ENCODE results near the gene ATPAF2.

The ATPAF2 gene

DNA sequence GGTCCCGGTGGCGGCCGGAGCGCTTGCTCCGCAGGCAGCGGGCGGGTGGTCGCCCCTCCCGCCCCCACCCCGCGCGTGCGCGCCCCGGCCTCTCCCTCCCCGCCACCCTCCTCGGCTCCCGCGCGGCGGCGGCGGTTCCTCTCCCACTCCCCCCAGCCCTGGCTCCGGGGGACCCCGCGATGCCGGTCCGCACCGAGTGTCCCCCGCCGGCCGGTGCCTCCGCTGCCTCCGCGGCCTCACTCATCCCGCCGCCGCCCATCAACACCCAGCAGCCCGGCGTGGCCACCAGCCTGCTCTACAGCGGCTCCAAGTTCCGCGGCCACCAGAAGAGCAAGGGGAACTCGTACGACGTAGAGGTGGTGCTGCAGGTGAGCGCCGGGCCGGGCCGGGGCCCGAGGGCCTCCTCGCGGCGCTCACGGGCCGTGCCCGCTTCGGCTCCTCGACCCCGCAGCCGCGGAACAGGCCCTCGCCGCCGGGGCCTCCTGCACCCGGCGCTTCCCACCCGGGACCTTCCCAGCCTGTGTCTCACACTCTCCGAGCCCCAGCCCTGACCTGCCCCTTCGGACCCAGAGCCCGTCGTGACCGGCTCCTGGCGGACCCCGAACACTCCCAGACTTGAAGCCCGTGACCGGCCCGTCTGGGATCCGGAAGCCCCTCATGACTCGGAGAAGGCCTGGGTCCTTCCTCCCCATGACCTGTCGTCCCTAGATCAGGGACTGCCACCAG, 730 bp upstream of the ATPAF2 start:
- DNase-seq (ENCODE audit: low read depth) = no peak

DNA sequence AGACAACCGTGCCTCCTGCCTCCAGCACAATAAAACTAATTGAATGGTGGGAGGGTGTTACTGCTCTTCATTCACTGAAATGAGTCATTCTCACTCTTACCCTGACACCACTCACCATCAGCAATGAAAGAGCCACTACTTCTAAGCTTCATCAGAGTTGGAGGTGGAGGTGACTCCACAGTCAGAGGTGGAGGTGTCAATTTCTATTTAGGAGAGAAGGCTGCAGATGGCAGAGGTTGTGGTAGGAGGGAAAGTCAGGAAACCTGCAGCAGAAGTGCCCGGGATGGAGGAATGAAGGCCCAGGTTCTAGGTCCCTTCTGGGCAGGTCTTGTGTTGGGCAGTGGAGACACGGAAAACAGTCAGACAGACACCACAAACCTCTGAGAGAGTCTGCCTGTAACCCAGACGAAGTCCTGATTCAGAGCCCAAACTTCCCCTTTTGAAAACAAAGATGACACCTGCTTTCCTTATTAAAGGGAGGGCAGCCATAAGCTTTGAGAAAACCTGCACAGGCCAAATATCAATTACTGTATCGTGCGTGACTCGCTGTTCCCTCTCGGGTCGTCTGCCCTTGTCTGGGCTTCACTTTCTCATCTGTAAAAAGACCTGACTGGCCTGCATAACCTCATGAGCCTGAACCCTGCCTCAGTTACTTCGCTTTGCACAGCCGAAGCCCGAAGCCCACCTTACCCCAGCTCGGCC, 668 bp downstream of the ATPAF2 start:
- no peak for DNase-seq (ENCODE audit: low read depth)

DNA sequence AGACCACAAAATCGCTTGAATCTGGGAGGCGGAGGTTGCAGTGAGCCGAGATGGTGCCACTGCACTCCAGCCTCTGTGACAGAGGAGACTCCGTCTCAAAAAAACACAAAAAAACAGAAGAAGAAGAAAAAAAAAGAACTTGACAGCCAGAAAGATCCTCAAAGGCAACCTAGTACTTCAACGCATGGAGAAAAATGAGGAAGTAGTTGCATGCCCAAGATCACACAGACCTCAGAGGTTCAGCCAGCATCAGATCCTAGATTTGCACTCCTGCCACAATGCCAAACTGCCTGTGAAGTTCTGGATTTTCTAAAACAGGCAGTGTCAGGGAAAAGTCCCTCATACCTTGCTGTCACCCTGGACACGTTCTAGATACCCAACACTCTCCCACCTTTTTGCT, 1.5 kb downstream of the ATPAF2 start:
- DNase-seq (ENCODE audit: low read depth) = no peak

DNA sequence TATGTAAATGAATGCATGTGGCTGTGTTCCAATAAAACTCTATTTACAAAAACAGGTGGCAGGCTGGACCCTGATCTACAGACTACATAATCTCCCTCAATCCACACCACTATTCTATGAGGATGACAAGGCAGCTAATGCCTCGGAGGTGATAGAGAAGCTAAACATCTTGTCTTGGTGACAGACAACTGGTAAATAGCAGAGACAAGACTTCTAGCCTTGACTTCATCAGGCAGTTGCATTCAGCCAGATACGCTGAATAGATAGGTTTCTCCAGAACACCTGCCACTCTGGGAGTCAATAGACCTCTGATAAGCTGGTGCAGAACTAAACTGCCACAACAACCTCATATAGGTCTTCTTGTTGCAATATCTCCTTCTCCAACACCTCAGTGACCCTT, 3.3 kb downstream of the ATPAF2 start:
- DNase-seq (ENCODE audit: low read depth) = no peak

GRCh38 chr17:18033442-18034099, 5.4 kb downstream of the ATPAF2 start:
- peak; percentile 69 for DNase-seq (ENCODE audit: low read depth)

GRCh38 chr17:18031955-18032354, 7.0 kb downstream of the ATPAF2 start:
- DNase-seq (ENCODE audit: low read depth) = no peak

DNA sequence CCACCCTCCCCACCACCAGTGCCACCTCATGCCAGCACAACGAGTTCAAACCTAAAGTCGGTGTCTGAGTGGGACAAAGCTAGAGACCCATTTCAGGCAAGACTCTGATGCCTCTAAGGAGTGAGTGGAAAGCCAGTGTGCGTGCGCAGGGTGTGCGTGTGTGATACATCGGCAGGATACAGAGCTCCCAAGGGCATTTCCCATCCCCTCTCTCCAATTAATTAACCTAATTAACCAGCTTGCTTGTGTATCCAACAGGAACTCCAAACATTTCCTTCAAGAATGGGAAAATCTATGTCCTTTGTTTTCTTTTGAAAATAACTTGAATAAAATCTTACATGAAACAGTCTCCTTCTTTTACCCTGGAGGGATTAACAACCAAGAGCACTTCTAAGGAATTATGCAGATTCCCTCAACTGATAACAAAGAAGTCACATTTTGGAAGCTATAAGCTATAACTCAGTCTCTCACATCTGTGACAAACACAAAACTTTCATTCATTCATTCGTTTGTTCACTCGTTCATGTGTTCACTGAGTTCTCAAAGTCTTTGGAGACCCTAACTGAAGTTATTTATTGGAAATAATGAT, 9.9 kb downstream of the ATPAF2 start:
- DNase-seq (ENCODE audit: low read depth) = no peak

DNA sequence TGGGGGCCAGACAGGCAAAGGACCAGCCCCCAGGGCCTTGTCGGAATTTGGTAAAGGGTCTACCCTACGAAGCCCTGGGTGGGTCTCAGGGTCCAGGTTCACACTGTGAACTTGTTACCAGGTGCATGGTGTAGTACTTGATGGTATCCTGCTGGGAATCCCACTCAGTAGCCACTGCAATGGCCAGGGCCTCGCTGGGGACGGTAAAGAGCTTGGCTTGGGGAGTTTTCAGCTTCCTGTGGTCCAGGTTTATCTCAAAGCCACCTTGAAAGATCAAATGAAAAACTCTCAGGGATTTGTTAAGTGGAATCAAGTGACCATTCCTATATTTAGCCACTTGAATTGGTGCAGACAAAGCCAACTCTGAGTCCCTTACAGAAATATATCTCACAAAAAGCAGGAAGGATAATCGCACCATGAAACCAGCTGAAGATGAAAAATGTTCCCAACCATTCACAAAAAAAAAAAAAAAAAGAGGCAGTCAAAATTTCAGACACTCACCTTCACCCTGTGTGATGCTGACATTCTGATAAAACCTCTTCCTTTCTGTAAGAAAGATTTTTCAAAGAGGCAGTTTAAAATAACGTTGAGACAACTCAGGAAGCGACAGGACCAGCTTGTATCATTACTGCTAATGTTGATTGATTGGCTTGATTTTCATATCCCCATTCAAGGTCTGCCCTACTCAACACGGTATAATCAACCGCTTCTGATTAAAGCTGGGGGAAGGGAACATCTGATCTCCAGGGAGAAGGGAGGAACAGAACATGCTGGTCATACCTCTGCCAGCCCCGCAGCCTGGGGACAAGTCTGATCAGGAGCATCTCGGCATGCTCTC, 10.6 kb downstream of the ATPAF2 start:
- DNase-seq (ENCODE audit: low read depth) = no peak

- DNase-seq (ENCODE audit: low read depth) = no peak
Observed at GRCh38 chr17:18027280-18027679, 11.7 kb downstream of the ATPAF2 start.

- no peak for DNase-seq (ENCODE audit: low read depth)
Observed at GRCh38 chr17:18025945-18026776, 12.8 kb downstream of the ATPAF2 start.

DNA sequence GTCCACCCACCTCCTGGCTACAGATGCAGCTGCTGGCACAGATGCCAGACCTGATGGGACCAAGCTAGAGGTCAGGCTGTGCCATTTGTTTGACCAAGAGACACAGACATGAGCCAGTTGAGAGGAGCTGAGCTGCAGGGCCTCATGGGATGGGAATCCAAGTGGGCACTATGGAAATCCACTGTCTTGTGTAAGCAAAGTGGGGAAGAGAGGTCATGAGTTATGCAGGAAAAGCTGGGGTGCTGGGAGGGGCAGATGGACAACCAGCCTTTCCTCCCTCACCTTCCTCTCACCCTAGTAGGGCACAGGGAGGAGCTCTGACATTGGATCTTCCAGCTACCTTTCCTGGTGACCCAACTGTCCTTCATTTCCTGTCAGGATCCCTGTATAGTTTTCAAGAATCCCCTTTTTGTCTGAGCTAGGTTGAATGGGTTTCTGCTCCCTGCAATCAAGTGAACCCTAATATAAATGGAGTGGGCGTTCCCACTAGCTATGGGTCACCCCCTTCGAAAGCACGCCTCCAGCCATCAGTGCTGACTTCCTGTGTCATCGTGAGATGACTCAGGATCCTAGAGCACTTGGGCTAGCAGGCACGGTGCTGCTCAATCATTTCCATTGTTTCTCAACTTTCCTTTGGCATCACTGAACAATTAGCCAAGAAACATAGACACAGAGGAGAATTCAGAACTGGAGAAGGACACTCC, 13.6 kb downstream of the ATPAF2 start:
- DNase-seq (ENCODE audit: low read depth) = no peak

DNA sequence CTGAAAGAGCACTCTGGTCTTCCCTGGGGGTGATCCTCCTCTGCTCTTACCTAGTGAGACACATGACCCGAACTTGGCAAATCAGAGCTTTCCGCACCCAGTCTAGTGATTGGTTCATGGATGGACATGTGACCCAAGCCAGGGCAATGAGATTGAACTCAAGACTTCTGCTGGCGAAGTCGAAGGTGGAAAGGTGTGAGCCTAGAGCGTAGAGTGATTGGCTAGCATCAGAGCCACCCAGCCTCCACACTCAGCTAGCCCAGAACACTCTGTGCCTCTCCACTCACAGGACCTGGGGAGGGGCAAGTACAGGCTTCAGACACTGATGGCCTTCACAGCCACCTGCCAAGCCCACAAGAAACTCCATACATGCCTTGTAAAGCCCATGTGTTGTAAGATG, 17.6 kb downstream of the ATPAF2 start:
- DNase-seq (ENCODE audit: low read depth) = no peak

DNA sequence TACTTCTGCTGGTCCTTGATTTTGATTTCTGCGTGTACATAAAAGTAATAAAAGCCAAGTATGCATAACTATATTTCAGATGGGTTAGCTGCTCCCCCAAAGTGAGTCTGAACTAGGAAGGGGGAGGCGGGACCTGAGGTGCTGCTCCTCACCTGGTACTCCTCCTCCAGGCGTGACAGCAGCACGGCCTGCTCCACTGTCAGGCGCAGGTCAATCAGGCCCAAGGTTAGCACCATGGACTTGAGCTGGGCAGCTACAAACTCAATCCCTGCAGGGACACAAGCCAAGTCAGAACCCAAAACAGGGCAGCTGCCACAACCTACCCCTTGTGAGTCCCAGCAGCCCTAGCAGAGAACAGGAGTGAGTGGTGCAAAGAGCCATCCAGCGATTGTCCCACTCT, 18.0 kb downstream of the ATPAF2 start:
- no peak for DNase-seq (ENCODE audit: low read depth)

GRCh38 chr17:18019838-18020154, 19.2 kb downstream of the ATPAF2 start:
- no peak for DNase-seq (ENCODE audit: low read depth)

GRCh38 chr17:18018411-18018921, 20.5 kb downstream of the ATPAF2 start:
- DNase-seq (ENCODE audit: low read depth) = no peak

DNA sequence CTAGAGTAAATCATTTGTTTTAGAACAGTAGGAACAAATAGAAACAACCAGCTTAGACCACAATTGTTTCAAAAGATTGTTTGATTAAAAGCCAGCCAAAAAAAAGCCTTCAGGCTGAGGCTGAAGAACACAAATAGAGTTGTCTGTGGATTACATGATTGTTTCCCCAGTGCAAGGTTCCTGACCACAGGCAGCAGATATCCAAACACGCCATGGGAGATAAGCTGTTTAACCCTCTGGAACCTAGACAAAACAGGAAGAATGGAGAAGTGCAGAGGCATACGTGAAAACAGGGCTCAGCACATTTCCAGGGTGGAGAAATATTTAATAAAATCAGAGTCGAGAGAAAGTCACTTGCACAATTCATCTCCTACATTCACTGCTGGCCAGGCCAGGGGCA, 21.0 kb downstream of the ATPAF2 start:
- DNase-seq (ENCODE audit: low read depth) = no peak

DNA sequence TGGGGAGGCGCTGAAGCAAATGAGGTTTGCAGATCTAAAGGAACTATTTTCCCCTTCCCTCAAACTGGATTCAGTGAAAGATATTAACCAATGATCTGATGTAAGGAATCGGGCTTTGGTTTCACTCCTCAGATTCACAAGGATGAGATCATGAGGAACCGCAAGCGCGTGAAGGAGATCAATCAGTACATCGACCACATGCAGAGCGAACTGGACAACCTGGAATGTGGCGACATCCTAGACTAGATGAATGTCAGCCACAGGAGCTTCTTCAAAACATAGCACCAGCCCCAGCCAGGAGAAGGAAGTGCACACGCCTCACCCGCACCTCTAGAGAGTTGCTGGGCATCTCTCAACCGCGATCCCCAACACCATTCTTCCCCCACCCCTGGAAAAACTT, 22.5 kb downstream of the ATPAF2 start:
- DNase-seq (ENCODE audit: low read depth) = no peak

GRCh38 chr17:18015593-18015992, 23.4 kb downstream of the ATPAF2 start:
- no peak for DNase-seq (ENCODE audit: low read depth)

DNA sequence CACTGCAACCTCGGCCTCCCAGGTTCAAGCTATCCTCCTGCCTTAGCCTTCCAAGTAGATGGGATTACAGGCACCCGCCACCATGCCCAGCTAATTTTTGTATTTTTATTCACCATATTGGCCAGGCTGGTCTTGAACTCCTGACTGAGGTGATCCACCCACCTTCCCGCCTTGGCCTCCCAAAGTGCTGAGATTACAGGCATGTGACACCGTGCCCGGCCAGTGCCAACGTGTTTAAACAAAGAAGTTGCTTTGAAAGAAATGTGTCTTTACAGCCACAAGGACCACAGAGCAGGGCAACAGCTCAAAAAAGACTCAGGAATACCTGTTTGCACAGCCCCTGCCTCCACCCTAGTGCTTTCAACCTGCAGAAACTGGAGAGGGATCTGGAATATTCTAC, 25.0 kb downstream of the ATPAF2 start:
- no peak for DNase-seq (ENCODE audit: low read depth)

DNA sequence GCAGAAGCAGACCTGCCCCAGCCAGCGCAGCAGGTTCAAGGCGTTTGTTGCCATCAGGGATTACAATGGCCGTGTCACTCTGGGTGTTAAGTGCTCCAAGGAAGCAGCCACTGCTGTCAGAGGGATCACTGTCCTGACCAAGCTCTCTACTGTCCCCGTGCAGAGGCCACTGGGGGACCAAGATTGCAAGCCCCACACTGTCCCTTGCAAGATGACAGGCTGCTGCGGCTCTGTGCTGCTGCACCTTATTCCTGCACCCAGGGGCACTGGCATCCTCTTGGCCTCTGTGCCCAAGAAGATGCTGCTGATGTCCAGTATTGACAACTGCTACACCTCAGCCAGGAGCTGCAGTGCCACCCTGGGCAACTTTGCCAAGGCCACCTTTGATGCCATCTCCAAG, 27.7 kb downstream of the ATPAF2 start:
- no peak for DNase-seq (ENCODE audit: low read depth)

All from HS-27A (cell line).